ENCODE data around the gene SERTAD2. TPM values are rescaled to one million over a fixed set of nuclear protein-coding genes. Genes with fewer than 3 reads are reported as not detected.

SERTAD2 gene
- total and polyA plus RNA-seq, 2 of the 4 experiments (the other 2 are of a cell fraction), result 5.0 to 11.0 TPM

DNA sequence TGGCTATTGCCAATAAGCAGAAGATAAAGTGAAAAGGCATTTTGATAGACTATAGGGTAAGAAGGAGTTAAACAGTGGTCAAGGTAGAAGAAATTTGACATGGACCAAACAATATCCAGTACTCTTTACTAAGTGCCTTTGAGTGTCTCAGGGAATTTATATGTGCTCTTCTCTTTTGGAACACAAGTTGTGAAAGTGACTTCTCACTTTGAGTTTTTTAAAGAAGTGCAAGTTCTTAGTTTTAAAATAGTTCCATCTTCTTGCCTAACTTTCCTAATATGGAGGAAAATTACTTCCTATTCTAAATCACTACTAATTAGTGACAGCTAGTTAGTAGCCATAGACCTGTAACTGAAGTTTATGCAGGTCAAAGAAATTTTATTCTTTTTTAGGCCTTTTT is 66.2 kb downstream of the SERTAD2 start:
- H3K27ac ChIP-seq (ENCODE audit: insufficient read depth, low read length), result no peak overlapping the region
- H3K9me3 ChIP-seq (ENCODE audit: control insufficient read depth, insufficient read depth, low read length), result no peaks in the 10 kb centered on the region
- H3K4me1 ChIP-seq (ENCODE audit: control insufficient read depth, insufficient read depth, low read length), result no peaks in the 10 kb centered on the region
- H3K4me3 ChIP-seq (ENCODE audit: insufficient read depth, low read depth, low read length), result no peak overlapping the region
- no peak overlapping the region for H4K8ac ChIP-seq (ENCODE audit: low read depth in 2 of 2, low read length in 2 of 2)
- no peak overlapping the region for H2BK120ac ChIP-seq (ENCODE audit: low read depth, low read length)
- H4K91ac ChIP-seq (ENCODE audit: insufficient read depth, low read depth, low read length), result no peak overlapping the region
- ATAC-seq (ENCODE audit: low read depth) (no peak), DNase-seq (no peak)
- in situ Hi-C loops (cut with MboI; ENCODE audit: low sequenced_read_pairs), result no loop called here
- H3K4me2 ChIP-seq (ENCODE audit: low read depth, low read length), result no peak overlapping the region
- H3K79me1 ChIP-seq (ENCODE audit: low read depth in 1 of 2, low read length in 2 of 2), result peaks cover 0 to 4% of the 10 kb centered on the region in 2 experiments; a peak in 1 of 4 replicates
- dilution Hi-C loops (cut with HindIII; ENCODE audit: low sequenced_read_pairs, unreplicated experiment), result no loop called here
- H4K20me1 ChIP-seq (ENCODE audit: insufficient read depth, low read length), result no peaks in the 10 kb centered on the region
- no peak overlapping the region for H3K4ac ChIP-seq (ENCODE audit: low read depth, low read length)
- TF ChIP-seq RFX5 (IDR thresholded peaks at IDR 0.05; ENCODE audit: low read depth, low read length), result no peak
- no peak for TF ChIP-seq CHD1 (IDR thresholded peaks at IDR 0.05; ENCODE audit: low read depth, low read length)
- TF ChIP-seq MXI1 (IDR thresholded peaks at IDR 0.05; ENCODE audit: borderline replicate concordance, low read depth, low read length), result no peak
- TF ChIP-seq, protein P1, sequence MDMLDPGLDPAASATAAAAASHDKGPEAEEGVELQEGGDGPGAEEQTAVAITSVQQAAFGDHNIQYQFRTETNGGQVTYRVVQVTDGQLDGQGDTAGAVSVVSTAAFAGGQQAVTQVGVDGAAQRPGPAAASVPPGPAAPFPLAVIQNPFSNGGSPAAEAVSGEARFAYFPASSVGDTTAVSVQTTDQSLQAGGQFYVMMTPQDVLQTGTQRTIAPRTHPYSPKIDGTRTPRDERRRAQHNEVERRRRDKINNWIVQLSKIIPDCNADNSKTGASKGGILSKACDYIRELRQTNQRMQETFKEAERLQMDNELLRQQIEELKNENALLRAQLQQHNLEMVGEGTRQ (IDR thresholded peaks at IDR 0.05; ENCODE audit: low read depth, low read length), result no peak
- no peak for TF ChIP-seq MAZ (IDR thresholded peaks at IDR 0.05; ENCODE audit: borderline replicate concordance, low read depth, low read length)
- no peak for TF ChIP-seq RCOR1 (IDR thresholded peaks at IDR 0.05; ENCODE audit: insufficient replicate concordance, low read length)
- TF ChIP-seq NFE2L2 (IDR thresholded peaks at IDR 0.05; ENCODE audit: low read depth, low read length), result no peak
- TF ChIP-seq, protein P2, sequence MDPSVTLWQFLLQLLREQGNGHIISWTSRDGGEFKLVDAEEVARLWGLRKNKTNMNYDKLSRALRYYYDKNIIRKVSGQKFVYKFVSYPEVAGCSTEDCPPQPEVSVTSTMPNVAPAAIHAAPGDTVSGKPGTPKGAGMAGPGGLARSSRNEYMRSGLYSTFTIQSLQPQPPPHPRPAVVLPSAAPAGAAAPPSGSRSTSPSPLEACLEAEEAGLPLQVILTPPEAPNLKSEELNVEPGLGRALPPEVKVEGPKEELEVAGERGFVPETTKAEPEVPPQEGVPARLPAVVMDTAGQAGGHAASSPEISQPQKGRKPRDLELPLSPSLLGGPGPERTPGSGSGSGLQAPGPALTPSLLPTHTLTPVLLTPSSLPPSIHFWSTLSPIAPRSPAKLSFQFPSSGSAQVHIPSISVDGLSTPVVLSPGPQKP (IDR thresholded peaks at IDR 0.05; ENCODE audit: borderline replicate concordance, low read depth, low read length), result no peak
- no peak for TF ChIP-seq CTCF (conservative IDR thresholded peaks at IDR 0.05; ENCODE audit: low read depth, low read length)
- TF ChIP-seq MAFK (IDR thresholded peaks at IDR 0.05; ENCODE audit: low read depth, low read length), result no peak
- TF ChIP-seq CEBPB (IDR thresholded peaks at IDR 0.05; ENCODE audit: low read depth, low read length), result no peak
- TF ChIP-seq POLR2A (IDR thresholded peaks at IDR 0.05; ENCODE audit: low read depth, low read length), result no peak
- TF ChIP-seq FOS (IDR thresholded peaks at IDR 0.05; ENCODE audit: low read depth, low read length), result no peak
- TF ChIP-seq SMC3 (IDR thresholded peaks at IDR 0.05; ENCODE audit: low read depth, low read length), result no peak
- TF ChIP-seq BHLHE40 (IDR thresholded peaks at IDR 0.05; ENCODE audit: low read depth, low read length), result no peak
- no peak for TF ChIP-seq RAD21 (IDR thresholded peaks at IDR 0.05; ENCODE audit: low read length)
- H2BK20ac ChIP-seq (ENCODE audit: low read depth, low read length), result no peak overlapping the region
- H3K56ac ChIP-seq (ENCODE audit: extremely low read depth, insufficient read depth, low read length), result no peak overlapping the region
- ChIA-PET CTCF (interaction anchor here (0.6 to 1.8 kb wide), 11 partner anchors 11 to 556 kb away, joined by 3 to 9 read pairs (median 5); no protein-coding TSS in a partner anchor), POLR2A (ENCODE audit: unreplicated experiment) (interaction anchor here (0.5 kb wide), 1 partner anchor 340 kb away, joined by 3 read pairs; no protein-coding TSS in a partner anchor)
- intact Hi-C loops (cut with micrococcal nuclease), result loop anchor here (1.0 to 5.0 kb wide), 4 partner anchors 58 to 455 kb away; no protein-coding TSS in a partner anchor
- H2AFZ ChIP-seq (replicated peaks; ENCODE audit: low read length, poor library complexity), result no peak overlapping the region
- H3K27me3 ChIP-seq (ENCODE audit: control insufficient read depth, insufficient read depth, low read length), result no peaks in the 10 kb centered on the region
- no peak overlapping the region for H3K9ac ChIP-seq (ENCODE audit: low read depth, low read length)
- H2AK9ac ChIP-seq (replicated peaks; ENCODE audit: low read depth, low read length, poor library complexity), result no peak overlapping the region
- H3K9me1 ChIP-seq (ENCODE audit: insufficient read depth, low read length), result no peaks in the 10 kb centered on the region
- H2AK5ac ChIP-seq (ENCODE audit: low read depth, low read length), result no peak overlapping the region
- H2BK15ac ChIP-seq (ENCODE audit: low read depth, low read length), result no peak overlapping the region
- H4K5ac ChIP-seq (ENCODE audit: low read depth, low read length), result no peak overlapping the region
- no TSS peak for BruUV-seq (replicated peaks)
- H3K36me3 ChIP-seq (ENCODE audit: control insufficient read depth, insufficient read depth, low read length), result peaks cover 4% of the 10 kb centered on the region
- no peak overlapping the region for H3K18ac ChIP-seq (ENCODE audit: low read depth, low read length)
- H2BK5ac ChIP-seq (ENCODE audit: low read depth, low read length, poor library complexity, severe bottlenecking), result no peak overlapping the region
- no peak overlapping the region for H3K14ac ChIP-seq (replicated peaks; ENCODE audit: low read depth, low read length)
- no peak overlapping the region for H3K23ac ChIP-seq (ENCODE audit: low read depth, low read length)
